HepG2 (cell line): ENCODE data around the gene TALDO1. TPM values are rescaled to one million over a fixed set of nuclear protein-coding genes. Genes with fewer than 3 reads are reported as not detected.
A peak's percentile ranks its signal among the peaks of the same experiment; 100 is the strongest.

Experiments used
- KDM4B ChIP-seq: sonication (generic); formaldehyde crosslinking; IDR thresholded peaks from 2 replicates; pipeline ENCODE4 v1.4.0; 2020; ENCODE audit warnings: missing genetic modification reagents
- PHB2 ChIP-seq: fragments of 450-650 bp; IDR thresholded peaks from 2 replicates; pipeline ENCODE4 v1.6.1; 2018; ENCODE audit not compliant: partially characterized antibody
- SIN3B ChIP-seq: fragments of 150-350 bp; IDR thresholded peaks from 2 replicates; pipeline ENCODE4 v1.6.1; 2014; ENCODE audit warnings: low read length
- SMARCE1 ChIP-seq: fragments of 450-650 bp; IDR thresholded peaks from 2 replicates; pipeline ENCODE4 v1.6.1; 2017; ENCODE audit warnings: borderline replicate concordance
- SP5 ChIP-seq: IDR thresholded peaks from 2 replicates; pipeline ENCODE4 v1.6.1; 2016; ENCODE audit warnings: low read depth, borderline replicate concordance
- TBX2 ChIP-seq: sonication (generic); formaldehyde crosslinking; IDR thresholded peaks from 2 replicates; pipeline ENCODE4 v1.5.0; 2020; ENCODE audit warnings: missing genetic modification reagents, mild to moderate bottlenecking, borderline replicate concordance
- ZNF138 ChIP-seq: sonication (generic); formaldehyde crosslinking; IDR thresholded peaks from 2 replicates; pipeline ENCODE4 v1.5.0; 2020; ENCODE audit warnings: mild to moderate bottlenecking, low read depth, missing genetic modification reagents
- ZNF20 ChIP-seq: sonication (generic); formaldehyde crosslinking; IDR thresholded peaks from 2 replicates; pipeline ENCODE4 v1.4.0; 2020; ENCODE audit warnings: mild to moderate bottlenecking, moderate library complexity, missing genetic modification reagents
- ZNF567 ChIP-seq: sonication (generic); formaldehyde crosslinking; IDR thresholded peaks from 2 replicates; pipeline ENCODE4 v1.8.1; 2023; ENCODE audit warnings: mild to moderate bottlenecking, missing genetic modification reagents, borderline replicate concordance
- ZNF841 ChIP-seq: sonication (generic); formaldehyde crosslinking; IDR thresholded peaks from 2 replicates; pipeline ENCODE4 v1.8.1; 2023; ENCODE audit warnings: missing genetic modification reagents, borderline replicate concordance
- polyA plus RNA-seq, 8 experiments: library from polyadenylated mRNA; depleted of rRNA in 3 of 8; stranded (reverse) in 7 of 8; unstranded in 1 of 8; fragments of >200 nt; fragmentation: Illumina TruSeq in 4 of 8; extraction: Trizol in 4 of 8; gene quantifications; 2 replicates each; pipeline versions ENCODE4 v1.2.1 to v1.2.3, GENCODE V29; 2011 to 2016; ENCODE audit warnings: low read depth in 4 of 8, missing spikeins in 1 of 8, mixed read lengths in 1 of 8; ENCODE audit not compliant: insufficient read depth in 1 of 8
- total RNA-seq, 5 experiments: library from RNA; depleted of rRNA; stranded (reverse); fragments of >200 nt; fragmentation: Illumina TruSeq; extraction: Trizol; gene quantifications; 2 replicates each; pipeline ENCODE4 v1.2.3, GENCODE V29; 2016; ENCODE audit warnings: low read depth in 1 of 5
- TF ChIP-seq, protein P1 (sequence below): sonication (generic); formaldehyde crosslinking; IDR thresholded peaks from 2 replicates; pipeline ENCODE4 v1.4.0; 2020; ENCODE audit warnings: mild to moderate bottlenecking, missing genetic modification reagents, borderline replicate concordance
- TF ChIP-seq, protein P2 (sequence below), 2 experiments: sonication (generic) in 1 of 2; formaldehyde crosslinking in 1 of 2; IDR thresholded peaks; 2 replicates each; pipeline versions ENCODE4 v1.4.0 to v1.6.1; 2018 to 2020; ENCODE audit warnings: missing genetic modification reagents in 2 of 2, borderline replicate concordance in 1 of 2, low read depth in 1 of 2, mild to moderate bottlenecking in 1 of 2, missing biosample characterization in 1 of 2
- TF ChIP-seq, protein P3 (sequence below): sonication (generic); formaldehyde crosslinking; IDR thresholded peaks from 2 replicates; pipeline ENCODE4 v1.4.0; 2020; ENCODE audit warnings: mild to moderate bottlenecking, missing genetic modification reagents
- TF ChIP-seq, protein P4 (sequence below): IDR thresholded peaks from 2 replicates; pipeline ENCODE4 v1.6.1; 2016; ENCODE audit warnings: low read depth, missing genetic modification reagents, missing compliant biosample characterization
- TF ChIP-seq, protein P5 (sequence below): sonication (generic); formaldehyde crosslinking; IDR thresholded peaks from 2 replicates; pipeline ENCODE4 v1.8.0; 2023; ENCODE audit warnings: mild to moderate bottlenecking, missing genetic modification reagents

Gene TALDO1
- total and polyA plus RNA-seq, 2 of the 13 experiments (the other 11 are each of a cell fraction or from before 2014, with no cell fraction given) = 107 to 240 TPM

DNA sequence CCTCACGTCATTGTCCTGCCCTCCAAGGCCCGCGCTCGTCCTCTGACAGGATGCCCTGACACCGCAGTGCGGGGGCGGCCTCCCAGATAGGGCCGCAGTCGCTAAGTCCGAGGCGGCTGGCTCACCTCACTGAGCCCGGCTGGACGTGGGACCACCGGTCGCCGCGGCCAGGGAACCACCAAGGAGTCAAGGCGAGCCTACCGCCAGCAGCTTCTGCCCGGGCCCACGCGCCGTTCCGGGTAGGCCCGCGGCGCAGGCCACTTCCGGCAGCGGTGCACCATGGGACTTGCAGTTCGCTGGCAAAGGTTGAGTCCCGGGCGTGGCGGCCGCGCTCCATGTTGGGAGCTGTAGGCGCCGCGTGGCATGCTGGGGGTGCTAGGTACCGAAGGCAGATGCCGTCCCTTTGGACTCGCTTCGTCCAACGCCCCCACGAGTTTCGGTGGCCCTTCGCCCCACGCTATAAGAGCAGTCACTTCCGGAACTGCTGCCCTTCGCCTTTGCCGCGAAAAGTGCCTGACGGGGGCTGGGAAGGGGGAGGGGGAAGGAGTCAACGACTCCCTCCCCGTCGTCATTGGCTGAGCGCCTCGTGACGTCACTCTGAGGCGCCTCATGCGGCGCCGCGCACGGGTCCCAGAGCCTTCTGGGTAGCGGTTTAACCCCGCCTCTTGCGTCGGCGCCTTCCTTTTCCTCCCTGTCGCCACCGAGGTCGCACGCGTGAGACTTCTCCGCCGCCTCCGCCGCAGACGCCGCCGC is 62.2 kb downstream of the TALDO1 start, which contains the start of gene RPLP2 (continued):
- TF ChIP-seq SMARCE1 = no peak
- peak; percentile 5 for TF ChIP-seq KDM4B (CRISPR knock-in tag)
- TF ChIP-seq ZNF567 (CRISPR knock-in tag) = no peak
- TF ChIP-seq ZNF841 (CRISPR knock-in tag) = no peak
- no peak for TF ChIP-seq PHB2
- TF ChIP-seq, protein P1, sequence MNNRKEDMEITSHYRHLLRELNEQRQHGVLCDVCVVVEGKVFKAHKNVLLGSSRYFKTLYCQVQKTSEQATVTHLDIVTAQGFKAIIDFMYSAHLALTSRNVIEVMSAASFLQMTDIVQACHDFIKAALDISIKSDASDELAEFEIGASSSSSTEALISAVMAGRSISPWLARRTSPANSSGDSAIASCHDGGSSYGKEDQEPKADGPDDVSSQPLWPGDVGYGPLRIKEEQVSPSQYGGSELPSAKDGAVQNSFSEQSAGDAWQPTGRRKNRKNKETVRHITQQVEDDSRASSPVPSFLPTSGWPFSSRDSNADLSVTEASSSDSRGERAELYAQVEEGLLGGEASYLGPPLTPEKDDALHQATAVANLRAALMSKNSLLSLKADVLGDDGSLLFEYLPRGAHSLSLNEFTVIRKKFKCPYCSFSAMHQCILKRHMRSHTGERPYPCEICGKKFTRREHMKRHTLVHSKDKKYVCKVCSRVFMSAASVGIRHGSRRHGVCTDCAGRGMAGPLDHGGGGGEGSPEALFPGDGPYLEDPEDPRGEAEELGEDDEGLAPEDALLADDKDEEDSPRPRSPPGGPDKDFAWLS = no peak
- TF ChIP-seq, protein P2, sequence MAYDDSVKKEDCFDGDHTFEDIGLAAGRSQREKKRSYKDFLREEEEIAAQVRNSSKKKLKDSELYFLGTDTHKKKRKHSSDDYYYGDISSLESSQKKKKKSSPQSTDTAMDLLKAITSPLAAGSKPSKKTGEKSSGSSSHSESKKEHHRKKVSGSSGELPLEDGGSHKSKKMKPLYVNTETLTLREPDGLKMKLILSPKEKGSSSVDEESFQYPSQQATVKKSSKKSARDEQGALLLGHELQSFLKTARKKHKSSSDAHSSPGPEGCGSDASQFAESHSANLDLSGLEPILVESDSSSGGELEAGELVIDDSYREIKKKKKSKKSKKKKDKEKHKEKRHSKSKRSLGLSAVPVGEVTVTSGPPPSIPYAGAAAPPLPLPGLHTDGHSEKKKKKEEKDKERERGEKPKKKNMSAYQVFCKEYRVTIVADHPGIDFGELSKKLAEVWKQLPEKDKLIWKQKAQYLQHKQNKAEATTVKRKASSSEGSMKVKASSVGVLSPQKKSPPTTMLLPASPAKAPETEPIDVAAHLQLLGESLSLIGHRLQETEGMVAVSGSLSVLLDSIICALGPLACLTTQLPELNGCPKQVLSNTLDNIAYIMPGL (CRISPR knock-in tag; IDR thresholded peaks at IDR 0.05; ENCODE audit: borderline replicate concordance in 1 of 2, low read depth in 1 of 2) = peak; percentile 57 to 87
- peak; percentile 49; the same call in 1 of the 2 replicates for TF ChIP-seq SIN3B
- TF ChIP-seq, protein P3, sequence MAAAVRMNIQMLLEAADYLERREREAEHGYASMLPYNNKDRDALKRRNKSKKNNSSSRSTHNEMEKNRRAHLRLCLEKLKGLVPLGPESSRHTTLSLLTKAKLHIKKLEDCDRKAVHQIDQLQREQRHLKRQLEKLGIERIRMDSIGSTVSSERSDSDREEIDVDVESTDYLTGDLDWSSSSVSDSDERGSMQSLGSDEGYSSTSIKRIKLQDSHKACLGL (CRISPR knock-in tag) = peak; percentile 95
- TF ChIP-seq SP5 (CRISPR knock-in tag) = no peak; the same call in 1 of the 2 replicates
- TF ChIP-seq, protein P4, sequence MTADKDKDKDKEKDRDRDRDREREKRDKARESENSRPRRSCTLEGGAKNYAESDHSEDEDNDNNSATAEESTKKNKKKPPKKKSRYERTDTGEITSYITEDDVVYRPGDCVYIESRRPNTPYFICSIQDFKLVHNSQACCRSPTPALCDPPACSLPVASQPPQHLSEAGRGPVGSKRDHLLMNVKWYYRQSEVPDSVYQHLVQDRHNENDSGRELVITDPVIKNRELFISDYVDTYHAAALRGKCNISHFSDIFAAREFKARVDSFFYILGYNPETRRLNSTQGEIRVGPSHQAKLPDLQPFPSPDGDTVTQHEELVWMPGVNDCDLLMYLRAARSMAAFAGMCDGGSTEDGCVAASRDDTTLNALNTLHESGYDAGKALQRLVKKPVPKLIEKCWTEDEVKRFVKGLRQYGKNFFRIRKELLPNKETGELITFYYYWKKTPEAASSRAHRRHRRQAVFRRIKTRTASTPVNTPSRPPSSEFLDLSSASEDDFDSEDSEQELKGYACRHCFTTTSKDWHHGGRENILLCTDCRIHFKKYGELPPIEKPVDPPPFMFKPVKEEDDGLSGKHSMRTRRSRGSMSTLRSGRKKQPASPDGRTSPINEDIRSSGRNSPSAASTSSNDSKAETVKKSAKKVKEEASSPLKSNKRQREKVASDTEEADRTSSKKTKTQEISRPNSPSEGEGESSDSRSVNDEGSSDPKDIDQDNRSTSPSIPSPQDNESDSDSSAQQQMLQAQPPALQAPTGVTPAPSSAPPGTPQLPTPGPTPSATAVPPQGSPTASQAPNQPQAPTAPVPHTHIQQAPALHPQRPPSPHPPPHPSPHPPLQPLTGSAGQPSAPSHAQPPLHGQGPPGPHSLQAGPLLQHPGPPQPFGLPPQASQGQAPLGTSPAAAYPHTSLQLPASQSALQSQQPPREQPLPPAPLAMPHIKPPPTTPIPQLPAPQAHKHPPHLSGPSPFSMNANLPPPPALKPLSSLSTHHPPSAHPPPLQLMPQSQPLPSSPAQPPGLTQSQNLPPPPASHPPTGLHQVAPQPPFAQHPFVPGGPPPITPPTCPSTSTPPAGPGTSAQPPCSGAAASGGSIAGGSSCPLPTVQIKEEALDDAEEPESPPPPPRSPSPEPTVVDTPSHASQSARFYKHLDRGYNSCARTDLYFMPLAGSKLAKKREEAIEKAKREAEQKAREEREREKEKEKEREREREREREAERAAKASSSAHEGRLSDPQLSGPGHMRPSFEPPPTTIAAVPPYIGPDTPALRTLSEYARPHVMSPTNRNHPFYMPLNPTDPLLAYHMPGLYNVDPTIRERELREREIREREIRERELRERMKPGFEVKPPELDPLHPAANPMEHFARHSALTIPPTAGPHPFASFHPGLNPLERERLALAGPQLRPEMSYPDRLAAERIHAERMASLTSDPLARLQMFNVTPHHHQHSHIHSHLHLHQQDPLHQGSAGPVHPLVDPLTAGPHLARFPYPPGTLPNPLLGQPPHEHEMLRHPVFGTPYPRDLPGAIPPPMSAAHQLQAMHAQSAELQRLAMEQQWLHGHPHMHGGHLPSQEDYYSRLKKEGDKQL (CRISPR knock-in tag) = no peak
- TF ChIP-seq, protein P5, sequence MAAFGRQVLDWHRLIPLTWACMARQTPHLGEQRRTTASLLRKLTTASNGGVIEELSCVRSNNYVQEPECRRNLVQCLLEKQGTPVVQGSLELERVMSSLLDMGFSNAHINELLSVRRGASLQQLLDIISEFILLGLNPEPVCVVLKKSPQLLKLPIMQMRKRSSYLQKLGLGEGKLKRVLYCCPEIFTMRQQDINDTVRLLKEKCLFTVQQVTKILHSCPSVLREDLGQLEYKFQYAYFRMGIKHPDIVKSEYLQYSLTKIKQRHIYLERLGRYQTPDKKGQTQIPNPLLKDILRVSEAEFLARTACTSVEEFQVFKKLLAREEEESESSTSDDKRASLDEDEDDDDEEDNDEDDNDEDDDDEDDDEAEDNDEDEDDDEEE (CRISPR knock-in tag) = peak; percentile 92; the same call in 1 of the 2 replicates
- no peak; the same call in 1 of the 2 replicates for TF ChIP-seq ZNF138 (CRISPR knock-in tag)
- peak; percentile 86; the same call in 1 of the 2 replicates for TF ChIP-seq TBX2 (CRISPR knock-in tag)
- no peak for TF ChIP-seq ZNF20 (CRISPR knock-in tag)
